Measurements from ENCODE around the gene CATSPERB. TPM values are rescaled to one million over a fixed set of nuclear protein-coding genes. Genes with fewer than 3 reads are reported as not detected.
"Not testable (repeated sequence)": the region's sequence is repeated elsewhere in the genome, so short reads cannot be mapped to it uniquely, and the experiment has no call there.

The CATSPERB gene
- total RNA-seq, 4 donors from 2014 or later, result 1.2 to 5.1 (median 3.8) TPM; not detected in 1

DNA sequence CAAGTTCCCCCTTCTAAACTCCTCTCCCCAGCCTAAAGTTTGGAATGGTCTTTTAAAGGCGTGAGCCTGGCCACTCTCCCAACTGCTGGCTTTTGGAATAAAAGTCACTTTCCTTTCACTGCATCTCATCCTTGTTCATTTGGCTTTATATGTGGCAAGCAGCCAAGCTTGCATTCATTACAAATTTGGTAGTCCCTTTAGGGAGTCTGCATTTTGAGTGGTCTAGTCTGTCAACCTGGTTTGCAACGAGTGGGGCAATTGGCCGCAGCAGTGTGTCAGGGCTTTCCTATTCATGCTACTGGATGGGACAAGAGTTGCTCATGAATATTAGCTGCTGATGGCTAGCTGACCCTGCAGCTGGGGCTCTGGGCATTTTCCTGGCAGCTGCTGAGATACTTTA is 57.0 kb downstream of the CATSPERB start:
- Histone ChIP-seq H3K9me3 (no peaks in the 10 kb centered on the region), H3K36me3 (no peaks in the 10 kb centered on the region), H3K27me3 (no peaks in the 10 kb centered on the region), H3K27ac (no peak overlapping the region), H3K4me1 (no peaks in the 10 kb centered on the region), H3K4me3 (no peak overlapping the region)
- TF ChIP-seq, protein P1, sequence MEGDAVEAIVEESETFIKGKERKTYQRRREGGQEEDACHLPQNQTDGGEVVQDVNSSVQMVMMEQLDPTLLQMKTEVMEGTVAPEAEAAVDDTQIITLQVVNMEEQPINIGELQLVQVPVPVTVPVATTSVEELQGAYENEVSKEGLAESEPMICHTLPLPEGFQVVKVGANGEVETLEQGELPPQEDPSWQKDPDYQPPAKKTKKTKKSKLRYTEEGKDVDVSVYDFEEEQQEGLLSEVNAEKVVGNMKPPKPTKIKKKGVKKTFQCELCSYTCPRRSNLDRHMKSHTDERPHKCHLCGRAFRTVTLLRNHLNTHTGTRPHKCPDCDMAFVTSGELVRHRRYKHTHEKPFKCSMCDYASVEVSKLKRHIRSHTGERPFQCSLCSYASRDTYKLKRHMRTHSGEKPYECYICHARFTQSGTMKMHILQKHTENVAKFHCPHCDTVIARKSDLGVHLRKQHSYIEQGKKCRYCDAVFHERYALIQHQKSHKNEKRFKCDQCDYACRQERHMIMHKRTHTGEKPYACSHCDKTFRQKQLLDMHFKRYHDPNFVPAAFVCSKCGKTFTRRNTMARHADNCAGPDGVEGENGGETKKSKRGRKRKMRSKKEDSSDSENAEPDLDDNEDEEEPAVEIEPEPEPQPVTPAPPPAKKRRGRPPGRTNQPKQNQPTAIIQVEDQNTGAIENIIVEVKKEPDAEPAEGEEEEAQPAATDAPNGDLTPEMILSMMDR (IDR thresholded peaks at IDR 0.05), result no peak
- TF ChIP-seq EP300 (IDR thresholded peaks at IDR 0.05; ENCODE audit: low read depth) (no peak), POLR2A (IDR thresholded peaks at IDR 0.05) (no peak), POLR2AphosphoS5 (IDR thresholded peaks at IDR 0.05) (no peak)
- intact Hi-C loops (cut with DNase I; ENCODE audit: low total_unique reads), result no loop called here
- DNase-seq, result no peak
- WGBS, 2 donors (ENCODE audit: low coverage in 1 of 2), result 80% methylated on average over 1 to 3 of the region's 3 CpGs
- in situ Hi-C loops (cut with MboI; ENCODE audit: low pct_ligation_motif_present in 1 of 4, low pct_unique_long_range_greater_than_20kb in 1 of 4, low sequenced_read_pairs in 3 of 4), result loop anchor here in 1 of 4 donors (25.0 kb wide), 1 partner anchor 237 kb away; no protein-coding TSS in a partner anchor

DNA sequence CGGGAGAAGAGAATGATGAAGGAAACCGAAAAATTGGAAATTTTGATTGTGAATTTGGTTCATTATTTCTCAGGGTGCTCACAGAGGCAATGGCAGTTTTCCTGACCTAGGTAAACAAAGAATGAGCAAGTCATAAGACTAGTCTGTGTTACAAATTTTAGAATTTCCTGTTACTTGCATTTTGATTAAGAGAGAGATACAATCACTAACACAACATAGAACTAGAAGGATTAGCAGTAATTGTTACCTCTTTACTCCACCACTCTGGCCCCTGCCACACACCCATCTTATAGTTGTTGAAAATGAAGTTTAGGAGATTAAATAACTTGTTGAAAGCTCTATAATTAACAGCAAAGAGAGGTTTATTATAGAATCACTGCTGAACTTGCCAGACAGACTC is 62.0 kb downstream of the CATSPERB start:
- no peak for TF ChIP-seq EP300 (IDR thresholded peaks at IDR 0.05; ENCODE audit: low read depth)
- no peak for TF ChIP-seq POLR2AphosphoS5 (IDR thresholded peaks at IDR 0.05)
- no peak for TF ChIP-seq POLR2A (IDR thresholded peaks at IDR 0.05)
- TF ChIP-seq, protein P1 (IDR thresholded peaks at IDR 0.05), result no peak
- Histone ChIP-seq H3K4me1 (no peaks in the 10 kb centered on the region), H3K36me3 (no peaks in the 10 kb centered on the region), H3K9me3 (no peaks in the 10 kb centered on the region), H3K27me3 (no peaks in the 10 kb centered on the region), H3K27ac (no peak overlapping the region), H3K4me3 (no peak overlapping the region)
- in situ Hi-C loops (cut with MboI; ENCODE audit: low pct_ligation_motif_present in 1 of 4, low pct_unique_long_range_greater_than_20kb in 1 of 4, low sequenced_read_pairs in 3 of 4) (loop anchor here in 1 of 4 donors (25.0 kb wide), 1 partner anchor 242 kb away; no protein-coding TSS in a partner anchor), intact Hi-C loops (cut with DNase I; ENCODE audit: low total_unique reads) (no loop called here)
- DNase-seq, result no peak
- 83 to 87% methylated on average over 2 of the region's 2 CpGs for WGBS, 2 donors (ENCODE audit: low coverage in 1 of 2)

DNA sequence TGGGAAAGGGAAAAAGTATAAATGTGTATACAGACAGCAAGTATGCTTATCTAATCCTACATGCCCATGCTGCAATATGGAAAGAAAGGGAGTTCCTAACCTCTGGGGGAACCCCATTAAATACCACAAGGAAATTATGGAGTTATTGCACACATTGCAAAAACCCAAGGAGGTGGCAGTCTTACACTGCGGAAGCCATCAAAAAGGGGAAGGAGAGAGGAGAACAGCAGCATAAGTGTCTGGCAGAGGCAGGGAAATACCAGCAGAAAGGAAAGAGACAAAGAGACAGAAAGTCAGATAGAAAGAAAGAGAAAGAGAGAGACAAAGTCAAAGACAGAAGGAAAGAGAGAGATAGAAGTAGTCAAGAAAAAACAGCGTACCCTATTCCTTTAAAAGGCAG is 64.8 kb downstream of the CATSPERB start:
- in situ Hi-C loops (cut with MboI; ENCODE audit: low pct_ligation_motif_present in 1 of 4, low pct_unique_long_range_greater_than_20kb in 1 of 4, low sequenced_read_pairs in 3 of 4), result loop anchor here in 1 of 4 donors (25.0 kb wide), 1 partner anchor 245 kb away; no protein-coding TSS in a partner anchor
- not testable (repeated sequence) for H3K36me3 ChIP-seq

DNA sequence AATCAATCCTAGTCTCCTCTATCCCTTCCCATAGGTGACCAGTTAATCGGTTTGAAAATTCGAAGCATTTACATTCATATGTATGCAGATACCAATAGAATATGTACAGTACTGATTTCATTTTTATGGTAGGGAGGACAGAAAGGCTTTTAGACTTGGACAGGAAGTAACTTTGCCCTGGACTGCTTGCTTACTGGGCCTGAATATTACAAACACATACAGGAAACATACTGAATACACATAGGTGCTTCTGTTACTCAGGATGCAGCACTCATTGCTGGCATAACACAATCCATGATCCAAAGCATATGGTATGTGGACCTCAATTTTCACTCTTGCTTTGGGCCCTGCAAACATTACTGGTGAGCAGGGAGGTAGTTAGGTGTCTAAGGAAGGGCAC is 71.1 kb downstream of the CATSPERB start:
- H3K4me3 ChIP-seq, result no peak overlapping the region
- intact Hi-C loops (cut with DNase I; ENCODE audit: low total_unique reads) (no loop called here), in situ Hi-C loops (cut with MboI; ENCODE audit: low pct_ligation_motif_present in 1 of 4, low pct_unique_long_range_greater_than_20kb in 1 of 4, low sequenced_read_pairs in 3 of 4) (loop anchor here in 1 of 4 donors (25.0 kb wide), 1 partner anchor 252 kb away; no protein-coding TSS in a partner anchor)
- H3K9me3 ChIP-seq, result no peaks in the 10 kb centered on the region
- no peaks in the 10 kb centered on the region for H3K27me3 ChIP-seq
- H3K4me1 ChIP-seq, result no peaks in the 10 kb centered on the region
- DNase-seq, result no peak
- H3K36me3 ChIP-seq, result no peaks in the 10 kb centered on the region
- no peak overlapping the region for H3K27ac ChIP-seq
- TF ChIP-seq POLR2A (IDR thresholded peaks at IDR 0.05) (no peak), POLR2AphosphoS5 (IDR thresholded peaks at IDR 0.05) (no peak), EP300 (IDR thresholded peaks at IDR 0.05; ENCODE audit: low read depth) (no peak)
- TF ChIP-seq, protein P1 (IDR thresholded peaks at IDR 0.05), result no peak
- WGBS, 2 donors (ENCODE audit: low coverage in 1 of 2), result 90 to 91% methylated on average over 2 of the region's 2 CpGs

More for the DNA sequence above, 64.8 kb downstream of the CATSPERB start:
- H3K27me3 ChIP-seq; H3K9me3 ChIP-seq; H3K4me3 ChIP-seq; H3K4me1 ChIP-seq; DNase-seq; H3K27ac ChIP-seq; intact Hi-C loops (cut with DNase I; ENCODE audit: low total_unique reads): not testable (repeated sequence)
- 88 to 94% methylated on average over 2 of the region's 2 CpGs for WGBS, 2 donors (ENCODE audit: low coverage in 1 of 2)

DNA sequence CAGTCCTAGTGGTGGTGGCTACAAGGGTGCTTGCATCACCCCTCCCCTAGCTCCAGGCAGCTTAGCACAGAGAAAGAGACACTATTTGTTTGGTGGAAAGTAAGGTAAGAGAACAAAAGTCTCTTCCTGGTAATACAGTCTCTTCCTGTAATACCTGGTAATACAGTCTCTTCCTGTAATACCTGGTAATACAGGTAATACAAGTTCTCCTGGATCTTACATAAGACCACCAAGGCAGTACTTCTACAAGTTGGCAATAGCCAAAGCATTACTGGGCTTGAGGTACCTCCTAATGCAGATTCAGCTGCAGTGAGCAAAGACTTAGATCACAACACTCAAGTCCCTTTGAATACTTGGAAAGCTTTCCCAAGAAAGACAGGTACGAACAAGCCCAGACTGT is 77.0 kb downstream of the CATSPERB start:
- H3K27ac ChIP-seq, result no peak overlapping the region
- peaks cover 0 to 5% (median 0%) of the 10 kb centered on the region in 4 donors for H3K4me1 ChIP-seq
- TF ChIP-seq POLR2A (IDR thresholded peaks at IDR 0.05) (no peak), EP300 (IDR thresholded peaks at IDR 0.05; ENCODE audit: low read depth) (no peak), POLR2AphosphoS5 (IDR thresholded peaks at IDR 0.05) (no peak)
- TF ChIP-seq, protein P1 (IDR thresholded peaks at IDR 0.05), result no peak
- H3K4me3 ChIP-seq, result no peak overlapping the region
- no peaks in the 10 kb centered on the region for H3K27me3 ChIP-seq
- no peak for DNase-seq
- WGBS, 2 donors (ENCODE audit: low coverage in 1 of 2), result 92 to 100% methylated on average over 1 of the region's 1 CpG
- intact Hi-C loops (cut with DNase I; ENCODE audit: low total_unique reads), result loop anchor here (10.0 kb wide), 1 partner anchor 260 kb away; no protein-coding TSS in a partner anchor
- no peaks in the 10 kb centered on the region for H3K9me3 ChIP-seq
- in situ Hi-C loops (cut with MboI; ENCODE audit: low pct_ligation_motif_present in 1 of 4, low pct_unique_long_range_greater_than_20kb in 1 of 4, low sequenced_read_pairs in 3 of 4), result loop anchor here (5.0 to 25.0 kb wide), 4 partner anchors 247 to 340 kb away; no protein-coding TSS in a partner anchor
- no peaks in the 10 kb centered on the region for H3K36me3 ChIP-seq

Measured in transverse colon (tissue), 4 donors.